OCI-LY3 (cell line): ENCODE measurements around the gene PPP1R37.

ENCODE experiments used
- CTCF ChIP-seq: fragments of 200-600, 300-600 bp; sonication (generic); IDR thresholded peaks from 2 replicates; pipeline ENCODE4 v1.5.1; 2014; ENCODE audit warnings: antibody characterized with exemption, low read length, low read depth
- EZH2phosphoT487 ChIP-seq: fragments of 200-600 bp; shearing (Covaris generic); IDR thresholded peaks from 2 replicates; pipeline ENCODE4 v1.6.1; 2018; ENCODE audit warnings: antibody characterized with exemption, mixed run types, low read depth

GRCh38 chr19:45101806-45102205, 8.8 kb downstream of the PPP1R37 start:
- TF ChIP-seq CTCF = no peak
- TF ChIP-seq EZH2phosphoT487 = no peak
